Body of pancreas (tissue), 4 donors: ENCODE results near the gene ZNF629. TPM values are rescaled to one million over a fixed set of nuclear protein-coding genes. Genes with fewer than 3 reads are reported as not detected.

Source experiments
- ATAC-seq: fragments of 150-250 bp; one replicate; pipeline ENCODE4 v1.9.1; 2016
- DNase-seq, 4 donors: peaks; one replicate each; pipeline ENCODE4 v3.0.0-alpha.2; 2019
- H3K27ac ChIP-seq, 4 donors: fragments of 200-600 bp; sonication (generic); 1 replicate in 3 of 4; 2 replicates in 1 of 4; pipeline versions ENCODE4 v1.5.1 to v1.6.1; 2016 to 2019; ENCODE audit warnings: mild to moderate bottlenecking in 1 of 4, mixed read lengths in 1 of 4, moderate library complexity in 1 of 4
- H3K27me3 ChIP-seq, 2 donors: fragments of 200-600 bp; sonication (generic); one replicate each; pipeline ENCODE4 v1.6.0; 2016; ENCODE audit warnings: mild to moderate bottlenecking in 1 of 2
- H3K36me3 ChIP-seq, 2 donors: fragments of 200-600 bp; sonication (generic); replicated peaks in 1 of 2; 2 replicates each; pipeline ENCODE4 v1.5.1; 2016; ENCODE audit warnings: low read depth in 2 of 2; ENCODE audit not compliant: insufficient read depth in 1 of 2
- H3K4me1 ChIP-seq: fragments of 200-600 bp; sonication (generic); one replicate; pipeline ENCODE4 v1.6.0; 2016
- H3K4me3 ChIP-seq, 2 donors: fragments of 200-600 bp; sonication (generic); 1 replicate in 1 of 2; 2 replicates in 1 of 2; pipeline ENCODE4 v1.5.1; 2016 to 2019
- H3K9me3 ChIP-seq, 3 donors: fragments of 200-600 bp; sonication (generic); 1 replicate in 2 of 3; 2 replicates in 1 of 3; pipeline ENCODE4 v1.5.1; 2016
- POLR2A ChIP-seq, 3 donors: fragments of 450-650 bp; IDR thresholded peaks; one replicate each; pipeline ENCODE4 v1.6.1; 2016; ENCODE audit warnings: antibody characterized with exemption in 3 of 3, mild to moderate bottlenecking in 2 of 3
- WGBS, 2 donors: methylation state at CpG; one replicate each; pipeline ENCODE4 v1.1.5; 2017; 5-methylcytosine and 5-hydroxymethylcytosine counted together
- intact Hi-C: fragments of 100-400 bp; cut with DNase I; formaldehyde crosslinking; loops from one replicate; pipeline ENCODE4 v1.15.1; 2023
- total RNA-seq, 2 donors: library from RNA; depleted of rRNA; stranded (reverse); fragments of >200 nt; gene quantifications; one replicate each; pipeline ENCODE4 v1.1.0, GENCODE V29; 2016
- TF ChIP-seq, protein P1 (sequence below), 7 experiments: fragments of 450-650 bp in 4 of 7; fragments of 200-600 bp in 3 of 7; sonication (generic) in 3 of 7; IDR thresholded peaks; one replicate each; pipeline ENCODE4 v1.5.1; 2016 to 2019; ENCODE audit warnings: antibody characterized with exemption in 7 of 7

Gene ZNF629
- total RNA-seq, 2 donors from 2014 or later, result 8.6 to 9.2 TPM

- H3K36me3 ChIP-seq, result peaks cover 0 to 7% of the 10 kb centered on the region in 2 donors
- no peak overlapping the region for H3K27ac ChIP-seq
- H3K4me3 ChIP-seq, result no peak overlapping the region
- no peaks in the 10 kb centered on the region for H3K27me3 ChIP-seq
- 83 to 86% methylated on average over 7 of the region's 7 CpGs for WGBS, 2 donors
- DNase-seq (no peak), ATAC-seq (no peak)
- H3K9me3 ChIP-seq, result no peaks in the 10 kb centered on the region
- TF ChIP-seq, protein P1, sequence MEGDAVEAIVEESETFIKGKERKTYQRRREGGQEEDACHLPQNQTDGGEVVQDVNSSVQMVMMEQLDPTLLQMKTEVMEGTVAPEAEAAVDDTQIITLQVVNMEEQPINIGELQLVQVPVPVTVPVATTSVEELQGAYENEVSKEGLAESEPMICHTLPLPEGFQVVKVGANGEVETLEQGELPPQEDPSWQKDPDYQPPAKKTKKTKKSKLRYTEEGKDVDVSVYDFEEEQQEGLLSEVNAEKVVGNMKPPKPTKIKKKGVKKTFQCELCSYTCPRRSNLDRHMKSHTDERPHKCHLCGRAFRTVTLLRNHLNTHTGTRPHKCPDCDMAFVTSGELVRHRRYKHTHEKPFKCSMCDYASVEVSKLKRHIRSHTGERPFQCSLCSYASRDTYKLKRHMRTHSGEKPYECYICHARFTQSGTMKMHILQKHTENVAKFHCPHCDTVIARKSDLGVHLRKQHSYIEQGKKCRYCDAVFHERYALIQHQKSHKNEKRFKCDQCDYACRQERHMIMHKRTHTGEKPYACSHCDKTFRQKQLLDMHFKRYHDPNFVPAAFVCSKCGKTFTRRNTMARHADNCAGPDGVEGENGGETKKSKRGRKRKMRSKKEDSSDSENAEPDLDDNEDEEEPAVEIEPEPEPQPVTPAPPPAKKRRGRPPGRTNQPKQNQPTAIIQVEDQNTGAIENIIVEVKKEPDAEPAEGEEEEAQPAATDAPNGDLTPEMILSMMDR (IDR thresholded peaks at IDR 0.05), result no peak
- TF ChIP-seq POLR2A (IDR thresholded peaks at IDR 0.05), result no peak
- intact Hi-C loops, result no loop called here
- peaks cover 14% of the 10 kb centered on the region for H3K4me1 ChIP-seq
These were observed 29.7 kb downstream of the ZNF629 start for GRCh38 chr16:30757316-30757715.

GRCh38 chr16:30756781-30757100 is 30.3 kb downstream of the ZNF629 start:
- ATAC-seq (no peak), DNase-seq (no peak)
- intact Hi-C loops, result no loop called here
- H3K27ac ChIP-seq, result no peak overlapping the region
- no peaks in the 10 kb centered on the region for H3K27me3 ChIP-seq
- no peaks in the 10 kb centered on the region for H3K9me3 ChIP-seq
- H3K4me3 ChIP-seq, result no peak overlapping the region
- 87 to 93% methylated on average over 12 to 13 of the region's 13 CpGs for WGBS, 2 donors
- H3K36me3 ChIP-seq, result peaks cover 0 to 7% of the 10 kb centered on the region in 2 donors
- H3K4me1 ChIP-seq, result peaks cover 14% of the 10 kb centered on the region
- TF ChIP-seq POLR2A (IDR thresholded peaks at IDR 0.05), result no peak
- TF ChIP-seq, protein P1 (IDR thresholded peaks at IDR 0.05), result no peak

GRCh38 chr16:30755955-30756780 is 30.8 kb downstream of the ZNF629 start:
- TF ChIP-seq POLR2A (IDR thresholded peaks at IDR 0.05), result no peak
- TF ChIP-seq, protein P1 (IDR thresholded peaks at IDR 0.05), result no peak
- intact Hi-C loops, result no loop called here
- no peak overlapping the region for H3K4me3 ChIP-seq
- H3K27ac ChIP-seq, result no peak overlapping the region
- H3K4me1 ChIP-seq, result peaks cover 12% of the 10 kb centered on the region
- no peak for DNase-seq
- H3K27me3 ChIP-seq, result no peaks in the 10 kb centered on the region
- peaks cover 0 to 9% of the 10 kb centered on the region in 2 donors for H3K36me3 ChIP-seq
- no peaks in the 10 kb centered on the region for H3K9me3 ChIP-seq
- ATAC-seq, result no peak
- WGBS, 2 donors, result 88 to 91% methylated on average over 20 of the region's 20 CpGs

- Histone ChIP-seq H3K27me3 (no peaks in the 10 kb centered on the region), H3K36me3 (peaks cover 0 to 9% of the 10 kb centered on the region in 2 donors), H3K4me1 (peaks cover 6% of the 10 kb centered on the region), H3K27ac (no peak overlapping the region), H3K9me3 (no peaks in the 10 kb centered on the region), H3K4me3 (no peak overlapping the region)
- intact Hi-C loops, result no loop called here
- ATAC-seq, result no peak
- WGBS, 2 donors, result 70% methylated on average over 4 of the region's 4 CpGs
- DNase-seq, result no peak
- TF ChIP-seq POLR2A (IDR thresholded peaks at IDR 0.05), result no peak
- TF ChIP-seq, protein P1 (IDR thresholded peaks at IDR 0.05), result no peak
These were observed 33.4 kb downstream of the ZNF629 start for GRCh38 chr16:30753596-30753995.
